Uterus (tissue), 2 donors: Measurements from ENCODE around the gene FAM168A.

Source experiments
- POLR2A ChIP-seq, 2 donors: fragments of 450-650 bp; IDR thresholded peaks; one replicate each; pipeline ENCODE4 v1.6.1; 2016; ENCODE audit warnings: antibody characterized with exemption in 2 of 2, mild to moderate bottlenecking in 1 of 2, moderate library complexity in 1 of 2
- TF ChIP-seq, protein P1 (sequence below), 4 experiments: fragments of 200-600 bp in 2 of 4; fragments of 450-650 bp in 2 of 4; sonication (generic) in 2 of 4; IDR thresholded peaks; one replicate each; pipeline ENCODE4 v1.5.1; 2016 to 2019; ENCODE audit warnings: antibody characterized with exemption in 4 of 4, mild to moderate bottlenecking in 2 of 4, moderate library complexity in 1 of 4

- no peak for TF ChIP-seq POLR2A (IDR thresholded peaks at IDR 0.05)
- TF ChIP-seq, protein P1, sequence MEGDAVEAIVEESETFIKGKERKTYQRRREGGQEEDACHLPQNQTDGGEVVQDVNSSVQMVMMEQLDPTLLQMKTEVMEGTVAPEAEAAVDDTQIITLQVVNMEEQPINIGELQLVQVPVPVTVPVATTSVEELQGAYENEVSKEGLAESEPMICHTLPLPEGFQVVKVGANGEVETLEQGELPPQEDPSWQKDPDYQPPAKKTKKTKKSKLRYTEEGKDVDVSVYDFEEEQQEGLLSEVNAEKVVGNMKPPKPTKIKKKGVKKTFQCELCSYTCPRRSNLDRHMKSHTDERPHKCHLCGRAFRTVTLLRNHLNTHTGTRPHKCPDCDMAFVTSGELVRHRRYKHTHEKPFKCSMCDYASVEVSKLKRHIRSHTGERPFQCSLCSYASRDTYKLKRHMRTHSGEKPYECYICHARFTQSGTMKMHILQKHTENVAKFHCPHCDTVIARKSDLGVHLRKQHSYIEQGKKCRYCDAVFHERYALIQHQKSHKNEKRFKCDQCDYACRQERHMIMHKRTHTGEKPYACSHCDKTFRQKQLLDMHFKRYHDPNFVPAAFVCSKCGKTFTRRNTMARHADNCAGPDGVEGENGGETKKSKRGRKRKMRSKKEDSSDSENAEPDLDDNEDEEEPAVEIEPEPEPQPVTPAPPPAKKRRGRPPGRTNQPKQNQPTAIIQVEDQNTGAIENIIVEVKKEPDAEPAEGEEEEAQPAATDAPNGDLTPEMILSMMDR (IDR thresholded peaks at IDR 0.05): no peak
These were observed 151.9 kb downstream of the FAM168A start for GRCh38 chr11:73445980-73446379.
